ENCODE measurements around the gene SARS2.

SARS2 gene

DNA sequence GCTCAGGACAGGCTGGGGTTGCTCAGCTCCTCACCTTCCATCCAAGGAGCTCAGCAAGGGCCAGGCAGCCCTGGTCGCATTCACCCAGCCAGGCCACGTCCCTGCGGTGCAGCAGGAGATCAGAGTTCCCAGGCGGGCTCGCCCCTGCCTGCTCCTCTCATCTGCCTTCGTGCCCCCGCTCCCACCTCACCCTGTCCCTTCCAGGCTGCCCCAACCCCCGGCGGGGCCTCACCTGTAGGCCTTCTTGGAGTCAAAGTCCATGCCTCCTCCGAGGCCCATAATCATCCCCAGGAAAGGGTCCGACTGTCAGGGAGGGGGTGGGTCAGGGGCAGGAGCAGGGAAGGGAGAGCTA is 51.2 kb downstream of the SARS2 start:
- Histone ChIP-seq H3K4me1 (ENCODE audit: insufficient read depth, low read length, severe bottlenecking) (peaks cover 30% of the 10 kb centered on the region), H3K4me2 (ENCODE audit: low read length) (no peak overlapping the region), H3K36me3 (ENCODE audit: insufficient read depth, low read length) (no peaks in the 10 kb centered on the region), H3K27ac (ENCODE audit: low read depth, low read length, poor library complexity, severe bottlenecking) (peak overlapping the region; percentile 95), H3K9ac (ENCODE audit: low read length) (peak overlapping the region; percentile 92; the same call in 1 of the 2 replicates), H3K4me3 (ENCODE audit: low read depth, low read length, poor library complexity, severe bottlenecking) (no peak overlapping the region), H3K9me2 (ENCODE audit: low read depth, low read length) (no peaks in the 10 kb centered on the region), H3K9me3 (ENCODE audit: low read length) (no peaks in the 10 kb centered on the region), H2AFZ (ENCODE audit: low read length) (no peak overlapping the region), H3K27me3 (ENCODE audit: insufficient read depth, low read length) (no peaks in the 10 kb centered on the region), H3K79me2 (ENCODE audit: insufficient read depth, low read length) (no peaks in the 10 kb centered on the region), H4K20me1 (ENCODE audit: insufficient read depth, low read length) (no peaks in the 10 kb centered on the region), H3F3A (ENCODE audit: insufficient read depth, low read length) (no peaks in the 10 kb centered on the region; the same call in 1 of the 2 replicates)
- TF ChIP-seq, protein P1, sequence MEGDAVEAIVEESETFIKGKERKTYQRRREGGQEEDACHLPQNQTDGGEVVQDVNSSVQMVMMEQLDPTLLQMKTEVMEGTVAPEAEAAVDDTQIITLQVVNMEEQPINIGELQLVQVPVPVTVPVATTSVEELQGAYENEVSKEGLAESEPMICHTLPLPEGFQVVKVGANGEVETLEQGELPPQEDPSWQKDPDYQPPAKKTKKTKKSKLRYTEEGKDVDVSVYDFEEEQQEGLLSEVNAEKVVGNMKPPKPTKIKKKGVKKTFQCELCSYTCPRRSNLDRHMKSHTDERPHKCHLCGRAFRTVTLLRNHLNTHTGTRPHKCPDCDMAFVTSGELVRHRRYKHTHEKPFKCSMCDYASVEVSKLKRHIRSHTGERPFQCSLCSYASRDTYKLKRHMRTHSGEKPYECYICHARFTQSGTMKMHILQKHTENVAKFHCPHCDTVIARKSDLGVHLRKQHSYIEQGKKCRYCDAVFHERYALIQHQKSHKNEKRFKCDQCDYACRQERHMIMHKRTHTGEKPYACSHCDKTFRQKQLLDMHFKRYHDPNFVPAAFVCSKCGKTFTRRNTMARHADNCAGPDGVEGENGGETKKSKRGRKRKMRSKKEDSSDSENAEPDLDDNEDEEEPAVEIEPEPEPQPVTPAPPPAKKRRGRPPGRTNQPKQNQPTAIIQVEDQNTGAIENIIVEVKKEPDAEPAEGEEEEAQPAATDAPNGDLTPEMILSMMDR (IDR thresholded peaks at IDR 0.05; ENCODE audit: low read length) = no peak
- no peak for TF ChIP-seq EZH2 (IDR thresholded peaks at IDR 0.05; ENCODE audit: borderline replicate concordance, low read length)

DNA sequence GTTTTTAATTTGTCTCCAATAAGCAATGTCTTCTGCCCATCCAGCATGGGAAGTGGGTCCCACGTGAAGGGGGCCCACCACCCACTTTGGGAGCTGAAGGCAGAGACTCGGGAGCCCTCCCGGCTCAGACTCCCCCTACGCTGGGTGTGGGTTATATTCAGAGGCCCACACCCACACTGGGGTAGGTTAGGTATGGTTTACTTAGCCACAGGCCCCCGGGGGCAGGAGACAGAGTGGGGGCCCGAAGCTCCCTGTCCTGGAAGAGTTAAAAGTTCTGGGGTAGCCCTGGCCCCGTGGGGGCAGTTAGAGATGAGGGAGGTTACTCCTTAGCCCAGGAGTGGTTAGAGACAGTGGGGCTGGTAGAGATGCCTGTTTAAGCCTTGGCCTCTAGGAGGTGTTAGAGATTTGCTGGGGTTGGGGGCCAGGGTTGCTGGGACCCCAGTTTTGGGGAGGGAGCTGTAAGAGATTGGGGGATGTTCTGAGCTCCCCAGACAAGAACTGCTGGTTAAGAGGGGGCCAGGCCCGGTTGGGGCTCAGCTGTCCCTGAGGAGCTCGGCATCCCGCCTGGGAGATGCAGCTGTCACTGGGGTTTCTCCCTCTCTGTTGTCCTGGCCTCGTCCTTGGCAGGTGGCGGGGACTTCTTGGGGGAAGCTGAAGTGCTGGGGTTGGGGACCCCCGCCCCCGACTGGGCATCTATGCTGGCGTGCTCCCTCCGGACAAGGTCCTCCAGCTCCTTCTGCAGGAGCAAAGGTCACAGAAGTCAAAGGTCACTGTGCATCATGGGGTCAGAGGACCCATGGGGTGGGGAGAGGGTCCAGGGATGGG is 51.8 kb downstream of the SARS2 start:
- H3F3A ChIP-seq (ENCODE audit: insufficient read depth, low read length) = no peaks in the 10 kb centered on the region; the same call in 1 of the 2 replicates

DNA sequence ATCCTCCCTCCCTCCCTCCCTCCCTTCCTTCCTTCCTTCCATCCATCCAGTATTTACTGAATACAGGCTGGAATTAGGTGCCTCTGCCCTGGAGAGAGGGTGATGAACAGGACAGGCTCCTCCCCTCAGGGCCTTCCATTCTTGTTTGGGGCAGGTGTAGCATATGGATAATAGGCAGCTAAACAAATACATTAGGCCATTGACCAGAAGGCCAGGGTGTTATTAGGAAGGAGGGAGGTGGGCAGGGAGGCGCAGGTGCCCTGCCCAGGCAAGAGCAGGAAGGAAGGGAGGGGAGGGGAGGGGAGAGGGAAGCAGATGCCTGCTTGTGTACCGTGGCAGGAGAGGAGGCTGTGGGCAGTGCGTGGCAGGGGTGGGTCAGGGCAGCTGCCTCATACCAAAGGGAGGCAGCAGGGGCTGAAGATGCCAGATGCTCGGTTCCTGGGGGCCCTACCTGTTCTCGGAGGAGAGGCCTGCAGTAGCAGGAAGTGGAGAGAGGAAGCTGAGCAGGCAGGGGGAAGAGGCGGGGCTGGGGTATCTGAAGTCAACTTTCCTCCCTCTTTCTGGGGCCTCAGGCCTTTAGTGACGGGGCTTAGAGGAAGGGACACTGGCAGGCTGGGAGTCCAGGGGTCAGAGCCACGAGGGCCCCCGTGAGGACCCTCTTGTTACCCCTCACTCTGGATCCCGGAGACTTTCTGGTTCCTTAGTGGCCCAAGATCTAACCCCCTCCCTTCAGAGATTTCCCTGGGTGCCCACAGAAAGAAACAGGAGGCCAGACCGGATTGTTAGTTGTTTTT is 52.6 kb downstream of the SARS2 start, which contains the start of gene RINL:
Gene RINL (minus strand): TSS at position 495 of the 794 bp plus-strand sequence. CDS start 1,533 bp downstream, outside the sequence.
- Histone ChIP-seq H3K4me2 (ENCODE audit: low read length) (peak within 1 kb of the TSS; percentile 90), H2AFZ (ENCODE audit: low read length) (no peak within 1 kb of the TSS), H3K27ac (ENCODE audit: low read depth, low read length, poor library complexity, severe bottlenecking) (peak within 1 kb of the TSS; percentile 95), H3K27me3 (ENCODE audit: insufficient read depth, low read length) (no peaks in the 10 kb centered on the region), H3K4me3 (ENCODE audit: low read depth, low read length, poor library complexity, severe bottlenecking) (peak within 1 kb of the TSS; percentile 68), H4K20me1 (ENCODE audit: insufficient read depth, low read length) (no peaks in the 10 kb centered on the region), H3K79me2 (ENCODE audit: insufficient read depth, low read length) (no peaks in the 10 kb centered on the region), H3F3A (ENCODE audit: insufficient read depth, low read length) (peaks cover 4% of the 10 kb centered on the region), H3K9me2 (ENCODE audit: low read depth, low read length) (no peaks in the 10 kb centered on the region), H3K36me3 (ENCODE audit: insufficient read depth, low read length) (no peaks in the 10 kb centered on the region), H3K9me3 (ENCODE audit: low read length) (no peaks in the 10 kb centered on the region), H3K9ac (ENCODE audit: low read length) (peak within 1 kb of the TSS; percentile 92), H3K4me1 (ENCODE audit: insufficient read depth, low read length, severe bottlenecking) (peaks cover 30% of the 10 kb centered on the region)
- TF ChIP-seq, protein P1 (IDR thresholded peaks at IDR 0.05; ENCODE audit: low read length) = no peak
- TF ChIP-seq EZH2 (IDR thresholded peaks at IDR 0.05; ENCODE audit: borderline replicate concordance, low read length) = no peak

More for the DNA sequence above, 51.8 kb downstream of the SARS2 start:
- Histone ChIP-seq H3K9me3 (ENCODE audit: low read length) (no peaks in the 10 kb centered on the region), H2AFZ (ENCODE audit: low read length) (no peak overlapping the region), H3K4me3 (ENCODE audit: low read depth, low read length, poor library complexity, severe bottlenecking) (peak overlapping the region; percentile 68), H3K4me2 (ENCODE audit: low read length) (peak overlapping the region; percentile 90), H3K9me2 (ENCODE audit: low read depth, low read length) (no peaks in the 10 kb centered on the region), H3K4me1 (ENCODE audit: insufficient read depth, low read length, severe bottlenecking) (peaks cover 30% of the 10 kb centered on the region), H3K79me2 (ENCODE audit: insufficient read depth, low read length) (no peaks in the 10 kb centered on the region), H3K27me3 (ENCODE audit: insufficient read depth, low read length) (no peaks in the 10 kb centered on the region), H3K9ac (ENCODE audit: low read length) (peak overlapping the region; percentile 92), H4K20me1 (ENCODE audit: insufficient read depth, low read length) (no peaks in the 10 kb centered on the region), H3K27ac (ENCODE audit: low read depth, low read length, poor library complexity, severe bottlenecking) (peak overlapping the region; percentile 95), H3K36me3 (ENCODE audit: insufficient read depth, low read length) (no peaks in the 10 kb centered on the region)
- TF ChIP-seq EZH2 (IDR thresholded peaks at IDR 0.05; ENCODE audit: borderline replicate concordance, low read length) = no peak
- TF ChIP-seq, protein P1 (IDR thresholded peaks at IDR 0.05; ENCODE audit: low read length) = peak; percentile 35

Measured in OCI-LY1 (cell line).